Activated CD4-positive, alpha-beta T cell treated with anti-CD3 and anti-CD28 coated beads, Interleukin-2, amount 10 ng/mL, durations not matched to agents 7 days and 5 days (primary cell): ENCODE results near the gene COL18A1. TPM values are rescaled to one million over a fixed set of nuclear protein-coding genes. Genes with fewer than 3 reads are reported as not detected.

Experiments
- CTCF ChIA-PET: fragments of 350-600 bp; sonication (Branson Sonifier 250); formaldehyde crosslinking; loops from one replicate; lab custom pipeline; 2021; ENCODE audit warnings: antibody characterized with exemption; lab: Charles Lee
- POLR2A ChIA-PET: fragments of 350-600 bp; sonication (Branson Sonifier 250); formaldehyde crosslinking; loops from one replicate; lab custom pipeline; 2021; ENCODE audit warnings: antibody characterized with exemption; lab: Charles Lee
- DNase-seq: peaks from one replicate; pipeline ENCODE4 v3.0.0-alpha.2; 2020
- H3K27ac Mint-ChIP-seq: one replicate; pipeline ENCODE4 v1.8.0; 2021; ENCODE audit warnings: mild to moderate bottlenecking, moderate library complexity, mixed read lengths
- H3K27me3 Mint-ChIP-seq: one replicate; pipeline ENCODE4 v1.8.0; 2021; ENCODE audit warnings: mixed read lengths
- H3K36me3 Mint-ChIP-seq: one replicate; pipeline ENCODE4 v1.8.0; 2021; ENCODE audit warnings: low read depth, mixed read lengths
- H3K4me1 Mint-ChIP-seq: one replicate; pipeline ENCODE4 v1.8.0; 2021; ENCODE audit warnings: mixed read lengths
- H3K4me3 Mint-ChIP-seq: one replicate; pipeline ENCODE4 v1.8.0; 2021; ENCODE audit warnings: mild to moderate bottlenecking, moderate library complexity, mixed read lengths
- H3K9me3 Mint-ChIP-seq: one replicate; pipeline ENCODE4 v1.8.0; 2021; ENCODE audit warnings: mixed read lengths
- total RNA-seq, 2 experiments: library from RNA; stranded (reverse); gene quantifications; one replicate each; pipeline ENCODE4 v1.2.3, GENCODE V29; 2021

Gene COL18A1
- total RNA-seq: 1 to 10 TPM; 2.8 to 3.1 TPM

DNA sequence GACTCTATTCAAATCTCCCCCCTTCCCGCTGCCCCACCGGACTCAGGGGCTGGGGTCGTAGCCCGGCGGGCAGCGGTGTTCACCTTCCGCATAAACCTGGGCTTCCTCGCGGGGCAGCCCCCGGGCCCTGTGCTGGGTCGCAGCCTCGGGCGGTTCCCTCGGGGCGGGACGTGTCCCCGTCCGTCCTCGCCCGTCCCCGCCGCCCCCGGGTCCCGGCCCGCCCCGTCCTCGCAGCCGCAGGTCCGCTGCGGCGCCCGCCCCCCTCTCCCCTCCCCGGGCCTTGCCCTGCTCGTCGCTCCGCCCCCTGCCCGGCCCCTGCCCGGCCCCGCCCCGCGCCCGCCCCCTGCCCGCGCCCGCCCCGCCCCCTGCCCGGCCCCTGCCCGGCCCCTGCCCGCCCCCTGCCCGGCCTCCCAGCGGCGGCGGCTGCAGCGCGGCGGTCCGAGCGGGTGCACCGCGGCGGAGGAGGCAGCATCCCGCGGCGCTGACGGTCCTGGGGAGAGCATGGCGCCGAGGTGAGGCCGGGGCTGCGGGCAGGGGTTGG lies at the start of gene COL18A1:
Gene COL18A1 (plus strand): TSS at position 436 of the 541 bp plus-strand sequence. CDS start 66 bp downstream, at position 502.
- peaks cover 56% of the 10 kb centered on the region for H3K27me3 Mint-ChIP-seq

GRCh38 chr21:45355573-45355972 lies 49.4 kb upstream of the COL18A1 start:
- CTCF ChIA-PET: no interaction called here
- H3K36me3 Mint-ChIP-seq: no peaks in the 10 kb centered on the region
- H3K4me1 Mint-ChIP-seq: no peaks in the 10 kb centered on the region
- H3K27ac Mint-ChIP-seq: no peak overlapping the region
- POLR2A ChIA-PET: no interaction called here
- no peak overlapping the region for H3K4me3 Mint-ChIP-seq
- DNase-seq: no peak
- H3K9me3 Mint-ChIP-seq: peaks cover under 1% of the 10 kb centered on the region
- peaks cover 19% of the 10 kb centered on the region for H3K27me3 Mint-ChIP-seq

More for the DNA sequence above, at the start of gene COL18A1:
- H3K4me3 Mint-ChIP-seq: peak within 1 kb of the TSS; percentile 51
- no peak within 1 kb of the TSS for H3K27ac Mint-ChIP-seq
- DNase-seq: peak; percentile 30
- CTCF ChIA-PET: no interaction called here
- POLR2A ChIA-PET: no interaction called here
- peaks cover 7% of the 10 kb centered on the region for H3K4me1 Mint-ChIP-seq
- peaks cover 1% of the 10 kb centered on the region for H3K36me3 Mint-ChIP-seq
- H3K9me3 Mint-ChIP-seq: peaks cover 10% of the 10 kb centered on the region

GRCh38 chr21:45356251-45356650 lies 48.7 kb upstream of the COL18A1 start:
- Mint-ChIP-seq H3K9me3 (no peaks in the 10 kb centered on the region), H3K27me3 (peaks cover 19% of the 10 kb centered on the region), H3K27ac (no peak overlapping the region), H3K36me3 (no peaks in the 10 kb centered on the region), H3K4me1 (no peaks in the 10 kb centered on the region), H3K4me3 (no peak overlapping the region)
- DNase-seq: no peak
- CTCF ChIA-PET: interaction anchor here (1.2 kb wide), 1 partner anchor 20 kb away, joined by 3 read pairs; no protein-coding TSS in a partner anchor
- POLR2A ChIA-PET: no interaction called here

DNA sequence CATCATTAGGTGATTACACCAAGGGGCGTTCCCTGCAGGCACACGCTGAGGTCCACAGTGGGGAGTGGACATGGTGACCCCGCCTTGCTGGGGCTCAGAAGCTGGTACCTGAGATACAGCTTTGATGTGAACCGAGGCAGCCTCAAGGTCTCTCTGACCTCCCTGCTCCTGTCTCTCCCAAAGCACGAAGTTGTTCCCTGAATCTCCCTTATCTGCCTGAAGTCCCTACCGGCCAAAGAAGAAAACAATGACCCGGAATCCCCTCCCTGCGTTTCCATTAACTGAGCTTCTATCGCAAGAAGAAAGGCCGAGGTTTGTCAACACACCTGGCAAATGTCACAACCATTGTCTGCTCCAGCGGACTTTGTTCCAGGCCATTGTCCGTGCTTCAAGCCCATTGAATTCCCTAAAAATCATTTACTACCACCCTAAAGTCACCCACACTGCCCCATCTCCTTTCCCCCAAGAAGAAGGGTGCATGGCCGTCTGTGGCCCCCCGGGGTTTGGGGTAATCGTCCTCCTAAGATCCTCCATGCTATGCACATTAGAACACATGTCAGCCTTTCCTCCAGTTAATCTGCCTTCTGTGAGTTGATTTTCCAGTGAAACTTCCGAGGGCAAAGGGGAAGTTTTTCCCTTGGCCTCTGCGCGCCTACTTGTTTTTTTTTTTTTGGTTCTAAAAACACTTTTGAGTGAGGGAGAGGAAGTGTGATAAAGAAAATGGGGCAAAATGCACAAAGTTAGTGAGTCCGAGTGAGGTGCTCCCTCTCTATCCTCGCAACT lies 48.1 kb upstream of the COL18A1 start:
- Mint-ChIP-seq H3K27me3 (peaks cover 19% of the 10 kb centered on the region), H3K27ac (no peak overlapping the region), H3K36me3 (no peaks in the 10 kb centered on the region), H3K4me3 (no peak overlapping the region), H3K9me3 (no peaks in the 10 kb centered on the region), H3K4me1 (no peaks in the 10 kb centered on the region)
- POLR2A ChIA-PET: no interaction called here
- no peak for DNase-seq
- CTCF ChIA-PET: interaction anchor here (1.2 kb wide), 1 partner anchor 19 kb away, joined by 3 read pairs; no protein-coding TSS in a partner anchor

DNA sequence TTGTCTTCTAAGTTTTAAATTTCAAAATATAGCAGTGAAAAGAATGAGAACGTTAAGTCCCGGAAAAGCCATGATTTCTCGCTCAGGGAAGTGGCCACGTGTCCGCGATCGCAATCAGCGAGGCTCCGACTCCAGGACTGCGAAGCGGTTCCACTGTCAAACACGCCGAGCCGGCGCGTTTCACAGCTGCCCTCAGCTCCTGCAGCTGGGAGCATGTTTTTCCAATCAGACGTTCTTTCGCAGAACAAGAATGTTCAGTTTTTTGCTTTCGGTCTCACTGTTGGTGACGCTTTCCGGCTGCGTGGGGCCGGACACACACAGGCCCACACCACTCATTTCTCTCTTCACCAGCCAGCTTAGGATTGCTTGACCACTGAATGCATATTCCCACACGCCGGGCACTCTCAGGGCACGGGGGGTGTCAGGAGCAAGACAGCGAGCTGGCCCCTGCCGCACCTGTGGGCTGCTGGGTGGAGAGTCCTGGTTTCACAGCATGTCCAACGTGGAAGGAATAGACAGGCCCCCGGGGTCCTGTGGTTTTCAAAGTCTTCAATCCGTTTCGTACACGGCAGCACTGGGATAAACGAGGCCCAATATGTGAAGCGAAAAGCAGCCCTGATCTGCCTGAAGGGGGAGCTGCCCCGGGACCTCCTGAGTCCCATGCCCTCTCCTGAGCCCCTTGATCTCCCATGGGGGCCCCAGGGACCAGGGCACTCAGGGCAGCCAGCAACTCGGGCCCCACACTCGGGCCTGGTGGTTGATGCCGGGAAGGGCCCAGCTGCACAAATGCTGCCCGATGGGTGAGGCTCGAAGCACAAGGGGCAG lies 47.3 kb upstream of the COL18A1 start:
- H3K9me3 Mint-ChIP-seq: no peaks in the 10 kb centered on the region
- CTCF ChIA-PET: no interaction called here
- POLR2A ChIA-PET: no interaction called here
- no peak overlapping the region for H3K27ac Mint-ChIP-seq
- DNase-seq: no peak
- H3K36me3 Mint-ChIP-seq: no peaks in the 10 kb centered on the region
- peaks cover 19% of the 10 kb centered on the region for H3K27me3 Mint-ChIP-seq
- H3K4me3 Mint-ChIP-seq: no peak overlapping the region
- H3K4me1 Mint-ChIP-seq: no peaks in the 10 kb centered on the region

GRCh38 chr21:45358261-45358670 lies 46.7 kb upstream of the COL18A1 start:
- no peak overlapping the region for H3K27ac Mint-ChIP-seq
- no peak for DNase-seq
- no peak overlapping the region for H3K4me3 Mint-ChIP-seq
- POLR2A ChIA-PET: no interaction called here
- peaks cover 19% of the 10 kb centered on the region for H3K27me3 Mint-ChIP-seq
- H3K36me3 Mint-ChIP-seq: no peaks in the 10 kb centered on the region
- CTCF ChIA-PET: no interaction called here
- H3K4me1 Mint-ChIP-seq: no peaks in the 10 kb centered on the region
- no peaks in the 10 kb centered on the region for H3K9me3 Mint-ChIP-seq

- H3K4me1 Mint-ChIP-seq: peaks cover under 1% of the 10 kb centered on the region
- H3K27me3 Mint-ChIP-seq: peaks cover 17% of the 10 kb centered on the region
- H3K9me3 Mint-ChIP-seq: no peaks in the 10 kb centered on the region
- DNase-seq: no peak
- no peak overlapping the region for H3K27ac Mint-ChIP-seq
- ChIA-PET CTCF (interaction anchor here (0.8 kb wide), 1 partner anchor 12 kb away, joined by 3 read pairs; no protein-coding TSS in a partner anchor), POLR2A (no interaction called here)
- no peak overlapping the region for H3K4me3 Mint-ChIP-seq
- no peaks in the 10 kb centered on the region for H3K36me3 Mint-ChIP-seq
Observed at GRCh38 chr21:45358711-45359310, 46.2 kb upstream of the COL18A1 start.

GRCh38 chr21:45359451-45360217 lies 45.3 kb upstream of the COL18A1 start:
- H3K9me3 Mint-ChIP-seq: no peaks in the 10 kb centered on the region
- CTCF ChIA-PET: interaction anchor here (0.8 kb wide), 1 partner anchor 13 kb away, joined by 3 read pairs; no protein-coding TSS in a partner anchor
- no peaks in the 10 kb centered on the region for H3K36me3 Mint-ChIP-seq
- H3K4me1 Mint-ChIP-seq: peaks cover 6% of the 10 kb centered on the region
- POLR2A ChIA-PET: no interaction called here
- H3K4me3 Mint-ChIP-seq: no peak overlapping the region
- DNase-seq: no peak
- peaks cover 19% of the 10 kb centered on the region for H3K27me3 Mint-ChIP-seq
- no peak overlapping the region for H3K27ac Mint-ChIP-seq

- Mint-ChIP-seq H3K4me1 (peaks cover 6% of the 10 kb centered on the region), H3K27me3 (peaks cover 6% of the 10 kb centered on the region), H3K36me3 (no peaks in the 10 kb centered on the region), H3K4me3 (no peak overlapping the region), H3K9me3 (no peaks in the 10 kb centered on the region), H3K27ac (no peak overlapping the region)
- DNase-seq: no peak
- CTCF ChIA-PET: interaction anchor here (1.2 kb wide), 1 partner anchor 14 kb away, joined by 5 read pairs; no protein-coding TSS in a partner anchor
- POLR2A ChIA-PET: no interaction called here
Observed at GRCh38 chr21:45361033-45361997, 43.6 kb upstream of the COL18A1 start.

DNA sequence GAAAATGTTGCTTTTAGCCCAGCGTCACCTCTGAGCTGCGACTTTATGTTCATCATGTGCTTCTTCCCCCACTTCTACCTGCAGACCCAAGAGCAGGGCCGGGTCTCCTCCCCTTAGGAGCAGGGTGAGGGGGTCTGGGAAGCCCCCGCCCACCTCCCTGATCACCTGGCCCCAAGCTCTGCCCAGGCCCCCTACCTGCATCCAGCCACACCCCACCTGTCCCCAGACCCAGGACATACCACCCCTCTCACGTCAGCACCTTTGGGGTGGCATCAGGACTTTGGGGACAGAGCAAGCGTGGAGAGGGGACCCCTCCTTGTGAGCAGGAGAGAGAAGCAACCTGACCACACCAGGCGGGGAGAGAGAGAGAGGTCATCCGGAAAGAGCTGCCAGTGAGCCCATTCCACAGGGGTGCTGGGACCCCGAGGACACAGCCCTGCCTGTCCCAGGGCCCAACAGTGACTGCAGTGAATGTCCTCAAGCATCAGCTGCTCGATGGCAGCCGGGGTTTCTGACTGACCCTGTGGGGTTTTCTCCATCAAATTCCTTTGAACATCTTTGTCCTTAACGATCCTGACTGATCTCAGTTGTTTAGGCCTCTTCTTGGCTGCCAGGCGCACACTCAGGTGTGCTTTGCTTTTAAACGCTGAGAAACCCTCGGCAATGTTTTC lies 42.8 kb upstream of the COL18A1 start:
- H3K4me1 Mint-ChIP-seq: peaks cover 6% of the 10 kb centered on the region
- CTCF ChIA-PET: interaction anchor here (1.2 kb wide), 1 partner anchor 14 kb away, joined by 5 read pairs; no protein-coding TSS in a partner anchor

GRCh38 chr21:45362748-45363145 lies 42.2 kb upstream of the COL18A1 start:
- no peak overlapping the region for H3K27ac Mint-ChIP-seq

More for the DNA sequence above, 42.8 kb upstream of the COL18A1 start:
- peaks cover 4% of the 10 kb centered on the region for H3K27me3 Mint-ChIP-seq
- no peaks in the 10 kb centered on the region for H3K9me3 Mint-ChIP-seq
- DNase-seq: no peak
- H3K27ac Mint-ChIP-seq: no peak overlapping the region
- POLR2A ChIA-PET: no interaction called here
- H3K36me3 Mint-ChIP-seq: no peaks in the 10 kb centered on the region
- no peak overlapping the region for H3K4me3 Mint-ChIP-seq

More at GRCh38 chr21:45362748-45363145, 42.2 kb upstream of the COL18A1 start:
- no peak overlapping the region for H3K4me3 Mint-ChIP-seq
- POLR2A ChIA-PET: no interaction called here
- no peaks in the 10 kb centered on the region for H3K9me3 Mint-ChIP-seq
- H3K36me3 Mint-ChIP-seq: no peaks in the 10 kb centered on the region
- H3K4me1 Mint-ChIP-seq: peaks cover 6% of the 10 kb centered on the region
- DNase-seq: no peak
- CTCF ChIA-PET: no interaction called here
- peaks cover 4% of the 10 kb centered on the region for H3K27me3 Mint-ChIP-seq
